CD4-positive, alpha-beta memory T cell (primary cell): ENCODE measurements around the gene DMRTA1. TPM values are rescaled to one million over a fixed set of nuclear protein-coding genes. Genes with fewer than 3 reads are reported as not detected.
A peak's percentile ranks its signal among the peaks of the same experiment; 100 is the strongest.
"Not testable (repeated sequence)": the region's sequence is repeated elsewhere in the genome, so short reads cannot be mapped to it uniquely, and the experiment has no call there.

Source experiments
- CTCF ChIA-PET: fragments of 350-600 bp; sonication (Branson Sonifier 250); formaldehyde crosslinking; loops from one replicate; lab custom pipeline; 2021; ENCODE audit warnings: inconsistent platforms; ENCODE audit not compliant: partially characterized antibody; lab: Charles Lee
- POLR2A ChIA-PET: fragments of 350-600 bp; sonication (Branson Sonifier 250); formaldehyde crosslinking; loops from one replicate; lab custom pipeline; 2021; ENCODE audit not compliant: partially characterized antibody; lab: Charles Lee
- DNase-seq, 5 donors: peaks; one replicate each; pipeline versions ENCODE4 v3.0.0 to v3.0.0-alpha.2; 2020 to 2022; ENCODE audit warnings: mixed read lengths in 1 of 5
- H3K27ac ChIP-seq: one replicate; pipeline ENCODE4 v1.7.0; 2013; ENCODE audit warnings: low read depth, low read length
- H3K27me3 ChIP-seq: 2 replicates; pipeline ENCODE4 v1.7.0; 2013; ENCODE audit warnings: mild to moderate bottlenecking, low read length, moderate library complexity; ENCODE audit not compliant: insufficient read depth
- H3K36me3 ChIP-seq: 2 replicates; pipeline ENCODE4 v1.7.0; 2013; ENCODE audit warnings: mild to moderate bottlenecking, low read length, moderate library complexity; ENCODE audit not compliant: insufficient read depth
- H3K4me1 ChIP-seq: 2 replicates; pipeline ENCODE4 v1.7.0; 2013; ENCODE audit warnings: mild to moderate bottlenecking, low read length, moderate library complexity; ENCODE audit not compliant: insufficient read depth
- H3K4me3 ChIP-seq, 2 donors: one replicate each; pipeline ENCODE4 v1.7.0; 2013; ENCODE audit warnings: low read length in 2 of 2, mild to moderate bottlenecking in 1 of 2
- H3K9me3 ChIP-seq, 2 donors: one replicate each; pipeline ENCODE4 v1.7.0; 2013; ENCODE audit warnings: low read length in 2 of 2, control low read depth in 1 of 2; ENCODE audit not compliant: control insufficient read depth in 1 of 2
- H3K27ac Mint-ChIP-seq, 7 donors: one replicate each; pipeline ENCODE4 v1.8.0; 2020 to 2021; ENCODE audit warnings: mixed read lengths in 7 of 7, mild to moderate bottlenecking in 6 of 7, inconsistent platforms in 3 of 7, moderate library complexity in 3 of 7
- H3K27me3 Mint-ChIP-seq, 2 donors: one replicate each; pipeline ENCODE4 v1.8.0; 2020 to 2021; ENCODE audit warnings: mixed read lengths in 2 of 2
- H3K36me3 Mint-ChIP-seq, 2 donors: one replicate each; pipeline ENCODE4 v1.8.0; 2020 to 2021; ENCODE audit warnings: mixed read lengths in 2 of 2, inconsistent platforms in 1 of 2, mild to moderate bottlenecking in 1 of 2
- H3K4me1 Mint-ChIP-seq, 4 donors: one replicate each; pipeline ENCODE4 v1.8.0; 2020 to 2021; ENCODE audit warnings: mixed read lengths in 4 of 4, mild to moderate bottlenecking in 1 of 4
- H3K4me3 Mint-ChIP-seq, 8 donors: one replicate each; pipeline ENCODE4 v1.8.0; 2020 to 2021; ENCODE audit warnings: mixed read lengths in 8 of 8, mild to moderate bottlenecking in 7 of 8, moderate library complexity in 6 of 8, inconsistent platforms in 3 of 8
- H3K9me3 Mint-ChIP-seq, 8 donors: one replicate each; pipeline ENCODE4 v1.8.0; 2020 to 2021; ENCODE audit warnings: mixed read lengths in 8 of 8, mild to moderate bottlenecking in 5 of 8, inconsistent platforms in 3 of 8, moderate library complexity in 1 of 8
- intact Hi-C: fragments of 100-400 bp; cut with micrococcal nuclease; formaldehyde crosslinking; loops from one replicate; pipeline ENCODE4 v1.15.1; 2023
- polyA plus RNA-seq, 2 donors: library from polyadenylated mRNA; unstranded; fragments of 300-500 nt; fragmentation: Illumina TruSeq; gene quantifications; one replicate each; pipeline ENCODE4 v1.2.3, GENCODE V29; 2021
- total RNA-seq, 2 experiments: library from RNA; stranded (reverse); gene quantifications; one replicate each; pipeline ENCODE4 v1.2.3, GENCODE V29; 2021

Gene DMRTA1
- total and polyA plus RNA-seq, 4 experiments from 2014 or later: 0.03 TPM; not detected in 3

GRCh38 chr9:22457448-22457847 is 10.8 kb downstream of the DMRTA1 start:
- no peak for DNase-seq
- Histone ChIP-seq H3K9me3 (no peaks in the 10 kb centered on the region), H3K4me1 (no peaks in the 10 kb centered on the region), H3K4me3 (no peak overlapping the region), H3K27ac (no peak overlapping the region), H3K27me3 (peaks cover 4% of the 10 kb centered on the region), H3K36me3 (no peaks in the 10 kb centered on the region)
- intact Hi-C loops: no loop called here
- Mint-ChIP-seq H3K27ac (no peak overlapping the region), H3K36me3 (no peaks in the 10 kb centered on the region), H3K4me1 (peaks cover 0 to 2% (median 0%) of the 10 kb centered on the region in 4 donors), H3K27me3 (peaks cover 4 to 27% of the 10 kb centered on the region in 2 donors), H3K4me3 (no peak overlapping the region), H3K9me3 (no peaks in the 10 kb centered on the region)
- ChIA-PET CTCF (interaction anchor here (1.5 to 1.6 kb wide), 2 partner anchors 213 to 644 kb away, joined by 3 to 4 read pairs; no protein-coding TSS in a partner anchor), POLR2A (no interaction called here)

DNA sequence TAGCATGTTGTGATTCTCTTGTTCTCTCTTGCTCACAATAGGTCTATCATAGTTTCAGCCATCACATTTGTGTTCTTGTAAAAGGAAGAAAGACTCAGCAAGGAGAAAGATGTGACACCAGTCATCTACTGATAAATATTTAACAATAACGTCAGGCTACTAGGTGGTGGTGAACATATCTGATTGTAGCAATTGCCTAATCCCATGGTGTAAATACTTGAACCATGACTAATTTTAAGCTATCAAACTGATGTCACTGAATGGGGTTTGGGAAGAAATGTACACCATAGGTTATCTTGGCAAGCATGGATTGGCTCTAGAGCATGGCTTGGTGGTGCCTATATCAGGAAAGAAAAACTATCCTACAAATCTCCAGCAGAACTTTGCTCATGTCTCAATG is 16.6 kb downstream of the DMRTA1 start:
- CTCF ChIA-PET: interaction anchor here (1.4 kb wide), 1 partner anchor 11 kb away, joined by 9 read pairs; no protein-coding TSS in a partner anchor
- H3K27ac Mint-ChIP-seq: no peak overlapping the region
- no peak overlapping the region for H3K27ac ChIP-seq
- POLR2A ChIA-PET: no interaction called here
- H3K36me3 Mint-ChIP-seq: no peaks in the 10 kb centered on the region
- no peak overlapping the region for H3K4me3 Mint-ChIP-seq
- no peaks in the 10 kb centered on the region for H3K9me3 Mint-ChIP-seq
- peaks cover 6 to 18% of the 10 kb centered on the region in 2 donors for H3K27me3 Mint-ChIP-seq
- intact Hi-C loops: no loop called here
- H3K4me1 Mint-ChIP-seq: no peaks in the 10 kb centered on the region
- H3K36me3 ChIP-seq: no peaks in the 10 kb centered on the region
- H3K27me3 ChIP-seq: peaks cover 4% of the 10 kb centered on the region
- no peaks in the 10 kb centered on the region for H3K9me3 ChIP-seq
- no peak for DNase-seq
- H3K4me3 ChIP-seq: no peak overlapping the region
- no peaks in the 10 kb centered on the region for H3K4me1 ChIP-seq

DNA sequence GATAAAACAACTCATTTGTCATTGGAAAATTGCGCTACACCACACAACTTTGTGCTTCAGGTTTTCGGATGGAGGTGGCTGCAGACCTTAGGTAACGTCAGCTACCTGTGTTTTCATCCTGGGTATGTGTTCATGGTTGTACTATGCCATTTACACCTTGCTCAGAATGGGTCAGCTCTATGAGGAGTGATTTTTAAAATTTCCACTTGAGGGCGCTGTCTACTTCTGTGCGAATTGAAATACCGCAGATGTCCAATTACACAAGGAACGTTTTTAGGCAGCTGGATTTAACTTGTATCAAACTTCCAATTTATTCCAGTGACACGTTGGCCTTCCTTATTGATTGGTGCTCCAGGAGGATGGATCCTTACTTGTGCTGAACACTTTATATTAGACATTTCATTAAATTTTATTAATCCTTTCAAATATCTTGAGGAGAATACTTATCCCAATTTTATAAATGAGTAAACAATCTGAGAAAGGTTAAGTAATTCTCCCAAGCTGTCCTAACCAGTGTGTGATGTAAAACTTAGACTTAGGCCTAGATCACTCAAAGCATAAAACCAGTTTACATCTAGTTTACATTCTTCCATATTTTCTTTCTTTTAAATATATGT is 23.4 kb downstream of the DMRTA1 start:
- no peaks in the 10 kb centered on the region for H3K27me3 ChIP-seq
- ChIA-PET POLR2A (no interaction called here), CTCF (no interaction called here)
- H3K27ac Mint-ChIP-seq: no peak overlapping the region
- peaks cover 1 to 4% of the 10 kb centered on the region in 2 donors for H3K27me3 Mint-ChIP-seq
- no peaks in the 10 kb centered on the region for H3K4me1 ChIP-seq
- no peaks in the 10 kb centered on the region for H3K9me3 ChIP-seq
- H3K4me1 Mint-ChIP-seq: no peaks in the 10 kb centered on the region
- no peak for DNase-seq
- intact Hi-C loops: no loop called here
- no peak overlapping the region for H3K4me3 Mint-ChIP-seq
- H3K4me3 ChIP-seq: no peak overlapping the region
- H3K27ac ChIP-seq: no peak overlapping the region
- H3K36me3 ChIP-seq: no peaks in the 10 kb centered on the region
- no peaks in the 10 kb centered on the region for H3K36me3 Mint-ChIP-seq
- H3K9me3 Mint-ChIP-seq: no peaks in the 10 kb centered on the region

- H3K4me1 Mint-ChIP-seq: no peaks in the 10 kb centered on the region
- CTCF ChIA-PET: no interaction called here
These were observed 34.9 kb downstream of the DMRTA1 start for GRCh38 chr9:22481566-22481965.

GRCh38 chr9:22483528-22484070 is 37.0 kb downstream of the DMRTA1 start:
- Histone ChIP-seq H3K4me1 (no peaks in the 10 kb centered on the region), H3K4me3 (no peak overlapping the region), H3K27me3 (no peaks in the 10 kb centered on the region), H3K9me3 (no peaks in the 10 kb centered on the region), H3K27ac (no peak overlapping the region), H3K36me3 (no peaks in the 10 kb centered on the region)
- ChIA-PET CTCF (no interaction called here), POLR2A (no interaction called here)
- no peak overlapping the region for H3K4me3 Mint-ChIP-seq
- DNase-seq: peak in 1 of 5 donors; percentile 24
- H3K27ac Mint-ChIP-seq: no peak overlapping the region
- peaks cover 0 to 20% (median 11%) of the 10 kb centered on the region in 8 donors for H3K9me3 Mint-ChIP-seq
- H3K27me3 Mint-ChIP-seq: peaks cover 0 to 5% of the 10 kb centered on the region in 2 donors
- H3K36me3 Mint-ChIP-seq: no peaks in the 10 kb centered on the region
- intact Hi-C loops: no loop called here
- H3K4me1 Mint-ChIP-seq: no peaks in the 10 kb centered on the region

More at GRCh38 chr9:22481566-22481965, 34.9 kb downstream of the DMRTA1 start:
- DNase-seq: no peak
- no peaks in the 10 kb centered on the region for H3K4me1 ChIP-seq
- H3K27me3 ChIP-seq: no peaks in the 10 kb centered on the region
- no peak overlapping the region for H3K4me3 ChIP-seq
- Mint-ChIP-seq H3K27ac (no peak overlapping the region), H3K36me3 (no peaks in the 10 kb centered on the region), H3K9me3 (peaks cover 0 to 20% (median 11%) of the 10 kb centered on the region in 8 donors), H3K27me3 (peaks cover 0 to 5% of the 10 kb centered on the region in 2 donors), H3K4me3 (no peak overlapping the region)
- no peak overlapping the region for H3K27ac ChIP-seq
- POLR2A ChIA-PET: no interaction called here
- intact Hi-C loops: no loop called here
- H3K9me3 ChIP-seq: no peaks in the 10 kb centered on the region
- no peaks in the 10 kb centered on the region for H3K36me3 ChIP-seq

- H3K27ac ChIP-seq, H3K27me3 ChIP-seq, H3K9me3 ChIP-seq, H3K27me3 Mint-ChIP-seq, H3K36me3 ChIP-seq, POLR2A ChIA-PET, H3K9me3 Mint-ChIP-seq, CTCF ChIA-PET, DNase-seq, H3K27ac Mint-ChIP-seq, H3K4me3 ChIP-seq, H3K36me3 Mint-ChIP-seq, H3K4me3 Mint-ChIP-seq, H3K4me1 ChIP-seq, H3K4me1 Mint-ChIP-seq: not testable (repeated sequence)
- intact Hi-C loops: loop anchor here (1.0 kb wide), 1 partner anchor 9 kb away; no protein-coding TSS in a partner anchor
These were observed 49.6 kb downstream of the DMRTA1 start for GRCh38 chr9:22496197-22496596.
